Neural progenitor cell (in vitro differentiated cells): ENCODE results near the gene EZR.

Experiments
- EZH2 ChIP-seq: fragments of 200-600 bp; sonication (generic); IDR thresholded peaks from 2 replicates; pipeline ENCODE4 v1.6.1; 2017; ENCODE audit warnings: antibody characterized with exemption, mild to moderate bottlenecking, moderate library complexity
- TF ChIP-seq, protein P1 (sequence below): fragments of 200-600 bp; sonication (generic); IDR thresholded peaks from 2 replicates; pipeline ENCODE4 v1.5.1; 2017; ENCODE audit warnings: antibody characterized with exemption, mild to moderate bottlenecking

DNA sequence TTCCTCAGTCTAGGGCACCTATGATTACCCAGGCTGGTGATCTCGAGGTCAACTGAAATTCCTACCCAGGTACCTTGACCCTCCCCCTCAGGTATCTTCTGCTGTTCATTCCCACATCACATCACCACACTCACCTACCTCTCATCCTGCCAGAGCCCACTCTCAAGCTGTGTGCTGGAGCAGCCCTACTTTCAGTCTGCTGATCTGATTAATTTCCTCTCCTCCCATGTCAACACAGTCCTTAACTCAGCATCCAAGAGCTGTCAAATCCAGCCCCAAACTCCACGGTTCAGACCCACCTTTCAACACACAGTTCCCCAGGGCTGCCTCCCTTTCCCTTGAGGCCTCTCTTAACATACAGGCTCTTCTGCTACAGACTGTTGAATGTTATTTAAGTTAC lies 42.4 kb downstream of the EZR start:
- TF ChIP-seq, protein P1, sequence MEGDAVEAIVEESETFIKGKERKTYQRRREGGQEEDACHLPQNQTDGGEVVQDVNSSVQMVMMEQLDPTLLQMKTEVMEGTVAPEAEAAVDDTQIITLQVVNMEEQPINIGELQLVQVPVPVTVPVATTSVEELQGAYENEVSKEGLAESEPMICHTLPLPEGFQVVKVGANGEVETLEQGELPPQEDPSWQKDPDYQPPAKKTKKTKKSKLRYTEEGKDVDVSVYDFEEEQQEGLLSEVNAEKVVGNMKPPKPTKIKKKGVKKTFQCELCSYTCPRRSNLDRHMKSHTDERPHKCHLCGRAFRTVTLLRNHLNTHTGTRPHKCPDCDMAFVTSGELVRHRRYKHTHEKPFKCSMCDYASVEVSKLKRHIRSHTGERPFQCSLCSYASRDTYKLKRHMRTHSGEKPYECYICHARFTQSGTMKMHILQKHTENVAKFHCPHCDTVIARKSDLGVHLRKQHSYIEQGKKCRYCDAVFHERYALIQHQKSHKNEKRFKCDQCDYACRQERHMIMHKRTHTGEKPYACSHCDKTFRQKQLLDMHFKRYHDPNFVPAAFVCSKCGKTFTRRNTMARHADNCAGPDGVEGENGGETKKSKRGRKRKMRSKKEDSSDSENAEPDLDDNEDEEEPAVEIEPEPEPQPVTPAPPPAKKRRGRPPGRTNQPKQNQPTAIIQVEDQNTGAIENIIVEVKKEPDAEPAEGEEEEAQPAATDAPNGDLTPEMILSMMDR = no peak
- TF ChIP-seq EZH2 = no peak
